Muscle layer of colon (tissue), 2 donors: ENCODE results near the gene EFNB1.

Experiments
- H3K27ac ChIP-seq: one replicate; pipeline ENCODE4 v1.7.0; 2013; ENCODE audit warnings: low read depth, mild to moderate bottlenecking, low read length, moderate library complexity
- H3K27me3 ChIP-seq, 2 donors: one replicate each; pipeline ENCODE4 v1.7.0; 2013; ENCODE audit warnings: low read length in 2 of 2, mild to moderate bottlenecking in 2 of 2; ENCODE audit not compliant: insufficient read depth in 2 of 2, control insufficient read depth in 1 of 2
- H3K36me3 ChIP-seq: one replicate; pipeline ENCODE4 v1.7.0; 2013; ENCODE audit warnings: mild to moderate bottlenecking, low read length; ENCODE audit not compliant: insufficient read depth
- H3K4me1 ChIP-seq: one replicate; pipeline ENCODE4 v1.7.0; 2013; ENCODE audit warnings: mild to moderate bottlenecking, low read length; ENCODE audit not compliant: insufficient read depth
- H3K4me3 ChIP-seq, 2 donors: one replicate each; pipeline ENCODE4 v1.7.0; 2013; ENCODE audit warnings: low read length in 2 of 2, low read depth in 1 of 2, mild to moderate bottlenecking in 1 of 2, moderate library complexity in 1 of 2
- H3K9ac ChIP-seq: one replicate; pipeline ENCODE4 v1.7.0; 2013; ENCODE audit warnings: low read length
- H3K9me3 ChIP-seq: one replicate; pipeline ENCODE4 v1.7.0; 2013; ENCODE audit warnings: mild to moderate bottlenecking, low read length
- donor health status: abdominal sarcoma.
- donor health status: Adenocarcinoma of cecum.

Gene EFNB1

GRCh38 chrX:68829582-68830418 is 979 bp downstream of the EFNB1 start:
- peak overlapping the region; percentile 35 for H3K27ac ChIP-seq
- H3K4me1 ChIP-seq = peaks cover 9% of the 10 kb centered on the region

GRCh38 chrX:68830419-68831404 is 1.9 kb downstream of the EFNB1 start:
- Histone ChIP-seq H3K27ac (peak overlapping the region; percentile 35), H3K9ac (peak overlapping the region; percentile 44), H3K9me3 (no peaks in the 10 kb centered on the region), H3K4me1 (peaks cover 9% of the 10 kb centered on the region), H3K27me3 (peaks cover 0 to 30% of the 10 kb centered on the region in 2 donors), H3K36me3 (no peaks in the 10 kb centered on the region), H3K4me3 (peak overlapping the region; percentile 50 to 52)

More at GRCh38 chrX:68829582-68830418, 979 bp downstream of the EFNB1 start:
- Histone ChIP-seq H3K9me3 (no peaks in the 10 kb centered on the region), H3K36me3 (no peaks in the 10 kb centered on the region), H3K9ac (peak overlapping the region; percentile 27), H3K4me3 (peak overlapping the region; percentile 50 to 52), H3K27me3 (peaks cover 4 to 30% of the 10 kb centered on the region in 2 donors)

GRCh38 chrX:68831405-68832100 is 2.7 kb downstream of the EFNB1 start:
- Histone ChIP-seq H3K9ac (peak overlapping the region; percentile 44), H3K27me3 (peaks cover 0 to 24% of the 10 kb centered on the region in 2 donors), H3K4me1 (peaks cover 9% of the 10 kb centered on the region), H3K27ac (peak overlapping the region; percentile 35), H3K9me3 (no peaks in the 10 kb centered on the region), H3K36me3 (no peaks in the 10 kb centered on the region), H3K4me3 (peak overlapping the region; percentile 15 to 52)

GRCh38 chrX:68832101-68832416 is 3.2 kb downstream of the EFNB1 start:
- peaks cover 0 to 19% of the 10 kb centered on the region in 2 donors for H3K27me3 ChIP-seq
- H3K9ac ChIP-seq = no peak overlapping the region
- H3K9me3 ChIP-seq = no peaks in the 10 kb centered on the region
- peak overlapping the region; percentile 35 for H3K27ac ChIP-seq
- H3K36me3 ChIP-seq = no peaks in the 10 kb centered on the region
- peaks cover 9% of the 10 kb centered on the region for H3K4me1 ChIP-seq
- peak overlapping the region in 1 of 2 donors; percentile 52 for H3K4me3 ChIP-seq

- H3K9me3 ChIP-seq = no peaks in the 10 kb centered on the region
- no peak overlapping the region for H3K27ac ChIP-seq
- H3K27me3 ChIP-seq = peaks cover 0 to 16% of the 10 kb centered on the region in 2 donors
- no peak overlapping the region for H3K9ac ChIP-seq
- H3K4me3 ChIP-seq = peak overlapping the region in 1 of 2 donors; percentile 52
- peaks cover 9% of the 10 kb centered on the region for H3K4me1 ChIP-seq
- H3K36me3 ChIP-seq = no peaks in the 10 kb centered on the region
These were observed 4.0 kb downstream of the EFNB1 start for GRCh38 chrX:68832516-68833447.

GRCh38 chrX:68833448-68833805 is 4.6 kb downstream of the EFNB1 start:
- no peak overlapping the region for H3K27ac ChIP-seq
- peaks cover 0 to 16% of the 10 kb centered on the region in 2 donors for H3K27me3 ChIP-seq
- H3K9ac ChIP-seq = no peak overlapping the region
- H3K4me3 ChIP-seq = no peak overlapping the region
- no peaks in the 10 kb centered on the region for H3K9me3 ChIP-seq
- H3K4me1 ChIP-seq = peaks cover 9% of the 10 kb centered on the region
- H3K36me3 ChIP-seq = no peaks in the 10 kb centered on the region

- H3K9ac ChIP-seq = no peak overlapping the region
- H3K4me3 ChIP-seq = no peak overlapping the region
- no peak overlapping the region for H3K27ac ChIP-seq
- no peaks in the 10 kb centered on the region for H3K36me3 ChIP-seq
- H3K9me3 ChIP-seq = no peaks in the 10 kb centered on the region
- peaks cover 0 to 16% of the 10 kb centered on the region in 2 donors for H3K27me3 ChIP-seq
- peaks cover 9% of the 10 kb centered on the region for H3K4me1 ChIP-seq
These were observed 5.1 kb downstream of the EFNB1 start for GRCh38 chrX:68833855-68834331.

GRCh38 chrX:68834371-68835103 is 5.7 kb downstream of the EFNB1 start:
- no peak overlapping the region for H3K4me3 ChIP-seq
- H3K9ac ChIP-seq = no peak overlapping the region
- H3K27ac ChIP-seq = no peak overlapping the region
- H3K27me3 ChIP-seq = peaks cover 0 to 16% of the 10 kb centered on the region in 2 donors
- peaks cover 9% of the 10 kb centered on the region for H3K4me1 ChIP-seq
- H3K9me3 ChIP-seq = no peaks in the 10 kb centered on the region
- peaks cover 5% of the 10 kb centered on the region for H3K36me3 ChIP-seq

- Histone ChIP-seq H3K9me3 (no peaks in the 10 kb centered on the region), H3K9ac (no peak overlapping the region), H3K4me1 (peaks cover 9% of the 10 kb centered on the region), H3K4me3 (no peak overlapping the region), H3K27me3 (peaks cover 0 to 16% of the 10 kb centered on the region in 2 donors), H3K36me3 (peaks cover 10% of the 10 kb centered on the region), H3K27ac (no peak overlapping the region)
These were observed 6.3 kb downstream of the EFNB1 start for GRCh38 chrX:68835104-68835442.

- Histone ChIP-seq H3K9ac (no peak overlapping the region), H3K4me3 (no peak overlapping the region), H3K36me3 (peaks cover 11% of the 10 kb centered on the region), H3K9me3 (no peaks in the 10 kb centered on the region), H3K4me1 (peaks cover 9% of the 10 kb centered on the region), H3K27me3 (peaks cover 0 to 14% of the 10 kb centered on the region in 2 donors), H3K27ac (no peak overlapping the region)
These were observed 6.6 kb downstream of the EFNB1 start for GRCh38 chrX:68835468-68835867.
